HT-29 (cell line): ENCODE data around the gene KIFC3. TPM values are rescaled to one million over a fixed set of nuclear protein-coding genes. Genes with fewer than 3 reads are reported as not detected.
"Not testable (repeated sequence)": the region's sequence is repeated elsewhere in the genome, so short reads cannot be mapped to it uniquely, and the experiment has no call there.

Experiments
- DNase-seq: peaks from one replicate; pipeline ENCODE4 v3.0.0-alpha.2; 2015; ENCODE audit warnings: low spot score
- total RNA-seq: library from RNA; depleted of rRNA; stranded (reverse); fragments of >200 nt; shearing (Covaris generic); gene quantifications from 2 replicates; pipeline ENCODE4 v1.2.3, GENCODE V29; 2014

KIFC3 gene
- total RNA-seq, 1 experiment from 2014 or later = 43.4 TPM

- no peak for DNase-seq
Measured at GRCh38 chr16:57740423-57741071, 61.7 kb downstream of the KIFC3 start.

GRCh38 chr16:57739756-57740422 lies 62.4 kb downstream of the KIFC3 start:
- no peak for DNase-seq

GRCh38 chr16:57738844-57739243 lies 63.4 kb downstream of the KIFC3 start:
- no peak for DNase-seq

GRCh38 chr16:57736419-57737351 lies 65.6 kb downstream of the KIFC3 start:
- DNase-seq = peak; percentile 80

GRCh38 chr16:57735755-57736418 lies 66.4 kb downstream of the KIFC3 start, which contains the start of gene KATNB1:
Gene KATNB1, plus strand, starts transcription at chr16:57735770. Its CDS starts 1,474 bp downstream, at chr16:57737244.
- DNase-seq = no peak

- peak; percentile 100 for DNase-seq
Measured at GRCh38 chr16:57734925-57735754, 67.2 kb downstream of the KIFC3 start.

- DNase-seq = no peak
Measured at GRCh38 chr16:57734308-57734924, 67.9 kb downstream of the KIFC3 start.

GRCh38 chr16:57732714-57733113 lies 69.6 kb downstream of the KIFC3 start:
- no peak for DNase-seq

- DNase-seq = no peak
Measured at GRCh38 chr16:57732037-57732436, 70.3 kb downstream of the KIFC3 start.

- DNase-seq = no peak
Measured at GRCh38 chr16:57730771-57731730, 71.2 kb downstream of the KIFC3 start.

GRCh38 chr16:57729852-57730251 lies 72.4 kb downstream of the KIFC3 start:
- DNase-seq = not testable (repeated sequence)

- DNase-seq = no peak
Measured at GRCh38 chr16:57729182-57729484, 73.2 kb downstream of the KIFC3 start.

GRCh38 chr16:57728336-57729181 lies 73.7 kb downstream of the KIFC3 start:
- no peak for DNase-seq

GRCh38 chr16:57727610-57728009 lies 74.7 kb downstream of the KIFC3 start:
- no peak for DNase-seq

- DNase-seq = no peak
Measured at GRCh38 chr16:57726433-57726947, 75.8 kb downstream of the KIFC3 start.

- DNase-seq = no peak
Measured at GRCh38 chr16:57725976-57726375, 76.3 kb downstream of the KIFC3 start.

- DNase-seq = no peak
Measured at GRCh38 chr16:57725554-57725953, 76.7 kb downstream of the KIFC3 start.

- DNase-seq = no peak
Measured at GRCh38 chr16:57725151-57725550, 77.1 kb downstream of the KIFC3 start.
